HG03135 (cell line): Measurements from ENCODE around the gene LRRC74A.

Experiments used
- ATAC-seq: cut with Tn5 transposase; IDR thresholded peaks from one replicate; pipeline ENCODE4 v1.9.1; 2021; ENCODE audit warnings: mild to moderate bottlenecking, moderate library complexity; ENCODE audit not compliant: unreplicated experiment

Gene LRRC74A

GRCh38 chr14:76808990-76809389, 17.2 kb upstream of the LRRC74A start:
- no peak for ATAC-seq

DNA sequence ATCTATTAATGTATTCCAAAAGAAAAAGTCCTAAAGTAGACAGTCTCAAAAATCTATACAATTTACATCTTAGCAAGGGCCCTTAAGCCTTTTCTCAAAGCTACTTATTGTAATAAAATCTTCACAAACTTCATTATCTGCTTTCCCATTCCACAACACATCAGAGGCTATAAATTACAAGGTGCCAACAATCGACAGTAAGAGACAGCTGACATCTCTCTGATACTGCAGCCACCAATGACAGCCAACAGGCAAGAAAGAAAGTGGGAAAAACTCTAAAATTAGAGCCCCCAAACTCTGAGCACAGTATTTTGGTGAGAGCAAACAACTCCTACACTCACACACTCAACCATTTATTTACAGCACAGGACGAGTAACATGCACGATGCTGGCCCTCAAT, 15.7 kb upstream of the LRRC74A start:
- ATAC-seq: no peak

DNA sequence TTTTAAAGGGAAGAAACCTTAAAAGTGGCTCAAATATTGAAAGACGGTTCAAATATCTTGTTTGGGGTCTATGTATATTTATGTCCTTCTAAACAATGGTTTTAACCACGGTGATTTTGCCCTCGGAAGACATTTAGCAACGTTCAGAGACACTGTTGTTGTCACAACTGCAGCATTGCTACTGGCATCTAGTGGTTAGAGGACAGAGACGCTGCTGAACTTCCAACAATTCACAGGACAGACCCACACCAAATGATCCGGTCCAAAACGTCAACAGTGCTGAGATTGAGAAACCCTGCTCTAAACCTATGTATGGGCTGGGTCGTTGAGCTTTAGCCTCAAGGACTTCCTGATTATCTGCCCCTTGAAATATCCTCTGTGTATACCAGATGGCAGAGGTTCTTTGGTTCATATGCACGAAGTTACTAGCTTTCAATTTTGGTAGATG, 15.2 kb upstream of the LRRC74A start:
- ATAC-seq: no peak

DNA sequence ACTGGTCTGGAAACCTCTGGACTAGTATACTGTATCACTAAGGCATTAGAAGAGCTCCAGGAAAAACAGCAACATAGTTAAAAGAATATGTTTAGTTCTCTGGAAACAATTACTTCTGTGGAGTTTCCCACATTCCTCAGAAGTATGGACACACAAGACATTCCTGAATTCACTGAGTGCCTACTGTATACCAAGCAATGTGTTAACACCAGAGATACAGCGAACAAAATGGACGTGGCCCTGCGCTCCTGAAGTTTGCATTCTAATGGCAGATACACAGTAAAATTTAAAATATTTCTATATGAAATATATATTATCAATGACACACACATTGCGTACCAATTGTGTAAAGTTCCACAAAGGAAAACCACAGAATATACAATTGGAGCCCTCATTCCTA, 14.6 kb upstream of the LRRC74A start:
- no peak for ATAC-seq

GRCh38 chr14:76812093-76812421, 14.2 kb upstream of the LRRC74A start:
- ATAC-seq: no peak

DNA sequence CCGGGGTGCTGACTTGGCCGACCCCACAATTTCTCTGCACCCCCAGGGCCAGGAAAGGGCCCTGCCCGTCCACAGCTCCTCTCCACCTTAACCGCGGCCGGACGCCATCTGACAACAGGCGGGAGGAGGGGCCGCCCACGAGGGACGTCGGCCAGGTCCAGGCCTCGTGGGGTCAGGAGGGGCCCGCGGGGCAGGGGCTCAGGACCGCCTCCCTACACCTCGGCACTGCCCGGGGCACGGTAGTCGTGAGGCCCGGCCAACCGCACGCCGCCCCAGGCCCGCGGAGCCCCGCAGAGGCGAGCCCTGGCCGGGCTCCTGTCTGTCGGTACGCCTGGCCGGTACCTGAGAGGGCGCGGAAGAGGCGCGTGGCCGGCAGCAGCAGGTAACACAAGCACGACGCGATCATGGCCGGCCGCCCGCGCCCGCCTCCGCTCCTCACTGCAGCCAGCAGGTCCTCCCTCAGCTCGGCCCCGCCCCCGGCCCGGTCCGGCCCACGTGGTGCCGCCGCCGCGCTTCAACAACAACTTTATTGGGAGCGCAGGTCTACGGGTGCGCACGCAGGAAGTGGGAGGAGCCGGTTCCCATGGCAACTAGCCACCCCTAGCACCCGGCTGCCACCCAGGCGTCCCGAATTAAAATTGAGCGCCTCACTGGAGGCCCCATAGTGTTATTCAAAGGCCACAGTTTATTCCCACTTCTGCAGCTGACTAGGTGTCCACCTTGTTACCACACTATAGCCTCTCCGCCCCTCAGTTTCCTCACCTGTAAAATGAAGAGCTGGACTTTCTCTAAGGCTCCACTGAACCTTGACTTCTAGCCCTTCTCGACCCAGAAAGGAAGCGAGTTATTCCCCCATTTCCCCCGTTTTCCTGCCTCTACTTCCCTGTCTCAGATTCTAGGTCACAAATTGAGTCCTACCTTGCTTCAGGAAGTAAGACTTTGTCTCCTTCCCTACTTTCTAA, 13.5 kb upstream of the LRRC74A start, which contains the start of gene ANGEL1:
ANGEL1 (minus strand) TSS at position 461 of the 962 bp plus-strand sequence; CDS start at position 406, 55 bp downstream.
- peak; percentile 84 for ATAC-seq

DNA sequence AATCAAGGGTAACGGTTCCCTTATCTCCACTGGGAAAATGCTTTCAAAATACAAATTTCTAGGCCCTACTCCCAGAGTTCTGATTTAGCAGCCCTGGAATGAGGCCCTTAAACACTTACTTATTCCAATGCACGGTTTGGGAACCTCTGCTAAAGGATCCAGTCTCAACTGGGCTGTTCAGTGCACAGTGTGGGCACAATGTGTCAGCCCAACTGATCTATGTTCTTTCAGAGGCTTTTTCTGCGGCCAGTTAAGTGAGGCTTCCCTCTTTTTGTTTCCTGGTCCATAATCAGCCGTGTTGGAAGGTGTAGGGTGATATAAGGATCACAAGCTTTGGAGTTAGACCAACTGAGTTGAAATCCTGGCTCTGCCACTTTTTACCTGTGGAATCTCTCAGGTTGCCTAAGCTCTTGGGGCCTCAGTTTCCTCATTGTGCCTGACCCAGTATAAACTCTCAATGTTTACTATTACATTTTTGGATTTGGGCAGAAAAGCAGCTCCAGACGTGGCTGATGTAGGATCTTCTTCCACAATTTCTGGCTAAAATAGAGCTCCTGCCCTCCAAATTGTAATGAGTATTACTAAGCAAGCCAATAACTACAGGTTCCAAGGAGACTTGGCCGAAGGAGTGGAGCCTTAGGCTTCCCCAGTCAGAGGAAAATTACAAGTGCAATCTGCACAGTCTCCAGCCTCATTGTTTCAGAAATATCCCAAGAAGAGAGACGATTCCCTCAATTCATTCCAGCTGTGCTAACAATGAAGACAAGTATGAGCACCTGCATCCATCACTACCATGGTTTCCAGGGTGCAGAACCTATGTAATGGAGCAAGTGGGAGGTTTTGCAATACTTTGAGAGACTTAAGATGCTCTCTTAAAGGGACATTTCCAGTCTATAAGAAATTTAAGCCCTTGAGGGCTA, 11.2 kb upstream of the LRRC74A start:
- ATAC-seq: no peak

DNA sequence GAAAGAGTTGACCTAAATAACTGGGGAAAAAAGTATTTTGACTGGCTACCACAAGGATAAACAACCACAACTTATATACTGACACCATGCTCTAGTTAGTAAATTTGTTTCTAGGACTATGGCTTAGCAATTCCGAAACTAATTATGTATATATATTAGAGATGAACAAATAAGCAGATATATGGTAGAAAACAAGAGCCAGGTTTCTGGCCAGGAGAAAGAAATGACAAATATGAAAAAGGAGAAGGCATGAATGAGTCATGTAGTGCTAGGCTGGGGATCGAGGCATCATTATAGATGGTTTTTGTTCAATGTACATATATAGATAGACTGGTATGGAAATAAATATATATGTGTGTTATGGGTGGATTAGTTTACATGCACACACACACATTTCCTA, 5.5 kb upstream of the LRRC74A start:
- no peak for ATAC-seq

DNA sequence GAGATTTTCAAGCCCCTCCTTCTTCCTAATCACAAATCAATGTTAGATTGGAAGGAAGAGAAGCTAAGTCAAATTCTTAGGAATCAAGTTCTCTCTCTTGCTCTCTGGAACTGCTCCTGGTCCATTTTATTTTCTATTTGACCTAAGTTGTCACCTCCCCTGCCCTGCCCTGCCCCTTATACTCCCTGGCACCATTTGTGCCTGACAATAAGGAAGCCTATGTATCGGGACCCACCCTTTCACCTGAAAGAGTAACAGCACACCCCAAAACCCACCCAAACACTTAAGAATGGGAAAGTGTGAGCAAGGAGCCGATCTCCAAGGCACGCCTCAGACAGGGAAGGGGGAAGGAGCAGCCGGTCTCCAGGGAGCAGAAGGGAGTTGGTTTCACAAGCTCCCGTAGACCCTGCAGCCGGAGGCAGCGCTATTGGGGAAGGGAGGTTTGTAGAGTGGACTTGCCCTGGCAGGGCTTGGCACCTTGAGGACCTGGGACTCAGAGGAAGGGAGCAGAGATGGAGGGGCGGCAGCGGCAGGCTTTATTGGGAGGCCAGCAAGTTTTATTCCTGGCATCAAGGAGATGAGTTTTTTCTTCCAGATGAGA, 1.6 kb downstream of the LRRC74A start:
- ATAC-seq: no peak

DNA sequence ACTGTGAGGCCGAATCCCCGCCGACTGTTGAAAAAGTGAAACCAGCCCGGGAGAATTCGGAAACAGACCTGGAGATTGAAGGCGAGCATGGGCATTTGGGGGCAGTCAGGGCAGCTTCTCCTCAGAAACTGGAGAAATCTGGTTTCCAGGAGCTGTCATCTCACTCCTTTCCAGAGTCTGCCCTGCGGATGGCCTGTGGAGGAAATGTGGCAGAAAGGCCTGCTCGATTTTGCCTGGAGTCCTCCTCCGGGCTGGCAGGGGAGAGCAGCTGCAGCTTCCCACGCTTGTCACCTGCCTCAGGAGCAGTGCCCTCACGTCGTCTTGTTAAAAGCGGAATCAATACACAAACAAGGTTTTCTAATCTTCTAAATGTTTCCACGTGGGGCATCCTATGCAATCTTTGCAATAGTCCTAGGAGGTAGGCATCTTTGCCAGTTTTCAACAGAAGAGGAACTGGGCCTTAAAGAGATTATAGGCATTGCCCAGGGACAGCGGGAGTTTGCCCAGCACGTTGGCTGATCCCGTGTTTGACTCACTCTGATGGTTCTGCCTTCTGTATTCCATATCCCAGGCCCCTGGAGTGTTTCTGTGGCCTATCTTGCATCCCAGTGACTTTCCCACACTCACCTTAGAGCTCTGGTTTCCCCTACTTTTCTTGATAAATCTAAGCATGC, 2.3 kb downstream of the LRRC74A start:
- no peak for ATAC-seq

DNA sequence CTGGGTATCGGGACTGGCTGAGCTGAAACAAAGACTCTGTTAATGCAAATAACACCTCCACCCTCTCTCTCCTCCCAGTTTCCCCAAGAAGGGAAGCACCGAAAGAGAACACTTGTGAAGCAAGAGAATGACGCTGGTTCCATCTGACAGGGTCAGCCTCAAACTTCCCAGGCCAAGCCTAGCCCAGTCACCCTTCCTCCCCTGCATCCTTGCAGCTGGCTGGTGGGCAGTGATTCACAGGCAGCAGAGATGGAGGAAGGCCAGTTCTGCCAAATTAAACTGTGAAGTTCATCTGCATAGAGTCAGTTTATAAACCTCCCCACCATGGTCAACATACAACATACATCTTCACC, 2.8 kb downstream of the LRRC74A start:
- no peak for ATAC-seq

DNA sequence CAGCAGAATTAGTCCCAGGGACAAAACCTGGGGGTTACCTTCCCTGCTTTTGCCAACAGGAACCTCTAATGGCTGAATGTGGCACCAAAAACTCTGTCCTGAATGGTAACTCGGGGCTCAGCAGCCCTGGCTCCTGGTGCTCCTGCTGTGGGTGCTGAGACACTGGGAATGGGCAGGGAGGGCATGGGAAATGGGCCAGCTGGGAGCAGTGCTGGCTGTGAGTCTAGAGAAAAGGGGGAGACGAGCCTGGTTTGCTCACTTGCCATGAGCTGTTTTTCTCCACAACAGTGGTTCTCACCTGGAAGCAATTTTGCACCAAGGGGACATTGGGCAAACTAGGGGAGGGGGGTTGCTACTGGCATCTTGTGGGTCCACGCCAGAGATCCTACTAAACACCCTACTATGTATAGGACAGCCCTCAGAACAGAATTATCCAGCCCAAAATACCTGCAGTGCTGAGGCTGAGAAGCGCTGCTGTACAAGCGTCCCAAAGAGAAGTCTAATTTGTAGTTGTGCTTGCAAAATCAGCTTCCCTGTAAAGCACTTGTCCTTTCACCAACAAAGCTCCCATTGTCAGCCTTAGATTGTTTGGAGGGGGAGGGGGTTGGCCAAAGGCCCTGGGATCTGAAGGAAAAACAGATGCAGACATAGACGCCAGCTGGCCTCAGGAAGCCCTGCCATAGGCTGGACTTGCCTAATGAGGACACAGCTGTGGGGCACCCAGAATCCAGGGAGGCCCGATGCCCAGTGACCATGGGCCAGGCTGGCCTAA, 3.6 kb downstream of the LRRC74A start:
- no peak for ATAC-seq

- ATAC-seq: no peak
Observed at GRCh38 chr14:76830556-76830955, 4.3 kb downstream of the LRRC74A start.

DNA sequence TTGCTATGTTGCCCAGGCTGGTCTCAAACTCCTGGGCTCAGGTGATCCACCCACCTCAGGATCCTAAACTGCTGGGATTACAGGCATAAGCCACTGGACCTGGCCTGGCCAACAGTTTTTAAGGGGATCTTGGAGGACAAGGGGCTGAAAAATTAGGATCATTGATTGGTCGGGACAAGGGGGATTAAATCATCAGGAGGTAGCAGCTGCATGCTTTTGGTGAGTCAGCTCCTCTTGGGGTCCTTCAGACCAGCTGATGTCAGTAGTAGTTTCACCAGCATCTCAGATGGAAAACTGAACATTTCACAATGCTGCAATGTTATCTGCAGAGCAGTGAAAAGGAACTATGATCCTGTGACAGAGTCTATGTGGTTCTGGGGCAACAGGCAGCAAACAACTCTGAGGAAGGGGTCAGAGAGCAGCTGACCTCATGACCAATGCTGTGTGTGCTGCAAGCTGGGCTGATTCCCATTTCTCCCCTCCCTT, 6.3 kb downstream of the LRRC74A start:
- ATAC-seq: no peak

- no peak for ATAC-seq
Observed at GRCh38 chr14:76833011-76833410, 6.8 kb downstream of the LRRC74A start.

DNA sequence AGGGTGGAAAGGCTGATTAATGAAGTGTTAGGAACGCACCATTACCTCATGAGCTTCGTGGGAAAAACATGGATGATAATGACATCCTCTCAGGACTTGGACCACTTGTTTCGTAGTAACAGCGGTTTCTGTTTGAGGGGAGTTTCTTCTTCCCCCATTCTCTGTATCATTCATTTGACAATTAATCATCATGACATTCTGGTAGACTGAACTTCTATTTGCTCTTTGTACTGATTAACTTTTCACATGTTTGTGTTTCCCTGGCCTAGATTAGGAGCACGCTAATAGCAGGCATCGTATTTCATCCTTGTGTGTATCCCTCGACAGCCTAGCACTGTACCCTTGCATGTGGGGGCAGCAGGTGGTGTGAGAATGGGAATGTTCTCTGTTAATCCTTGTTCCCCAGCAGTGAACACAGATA, 8.0 kb downstream of the LRRC74A start:
- no peak for ATAC-seq

GRCh38 chr14:76836029-76836630, 9.9 kb downstream of the LRRC74A start:
- no peak for ATAC-seq

DNA sequence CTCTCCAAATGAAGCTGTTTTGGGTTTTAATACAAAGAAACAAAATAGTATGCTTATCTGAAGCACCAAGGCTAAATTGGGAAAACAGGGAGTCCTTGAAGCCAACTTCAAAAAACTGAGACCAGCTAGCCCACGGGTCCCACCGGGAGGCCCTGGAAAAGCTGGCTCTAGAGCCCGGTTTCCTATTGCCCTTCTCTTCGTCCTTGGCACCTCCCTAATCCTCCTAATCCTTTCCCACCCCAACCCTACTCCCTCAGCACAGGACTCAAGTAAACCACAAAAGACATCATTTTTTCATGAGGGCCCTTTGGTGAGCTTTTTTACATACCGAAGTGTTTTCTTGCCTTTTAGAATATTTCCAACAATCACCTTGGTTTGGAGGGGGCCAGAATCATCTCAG, 11.3 kb downstream of the LRRC74A start:
- ATAC-seq: no peak

DNA sequence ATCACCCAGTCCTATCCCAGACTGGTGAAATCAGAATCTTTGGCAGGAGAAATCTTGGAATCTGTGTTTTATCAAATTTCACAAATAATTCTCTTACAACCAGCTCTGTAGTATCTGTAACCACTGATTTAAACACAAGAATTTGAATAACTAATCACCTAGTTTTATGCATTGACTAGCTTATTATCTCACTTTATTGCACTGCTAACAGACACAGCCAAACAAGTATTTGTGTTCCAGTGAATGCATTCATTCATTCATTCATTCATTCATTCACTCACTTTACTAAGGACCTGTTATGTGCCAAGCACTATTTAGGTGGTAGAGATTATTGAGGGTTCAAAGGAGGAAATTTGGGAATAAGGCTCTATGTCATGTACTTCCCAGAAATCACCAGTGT, 16.2 kb downstream of the LRRC74A start:
- ATAC-seq: no peak
